GM21381 (cell line): Measurements from ENCODE around the gene L3MBTL2.

ENCODE experiments used
- ATAC-seq: cut with Tn5 transposase; IDR thresholded peaks from one replicate; pipeline ENCODE4 v1.9.1; 2021; ENCODE audit warnings: mild to moderate bottlenecking, moderate library complexity; ENCODE audit not compliant: unreplicated experiment

Gene L3MBTL2

DNA sequence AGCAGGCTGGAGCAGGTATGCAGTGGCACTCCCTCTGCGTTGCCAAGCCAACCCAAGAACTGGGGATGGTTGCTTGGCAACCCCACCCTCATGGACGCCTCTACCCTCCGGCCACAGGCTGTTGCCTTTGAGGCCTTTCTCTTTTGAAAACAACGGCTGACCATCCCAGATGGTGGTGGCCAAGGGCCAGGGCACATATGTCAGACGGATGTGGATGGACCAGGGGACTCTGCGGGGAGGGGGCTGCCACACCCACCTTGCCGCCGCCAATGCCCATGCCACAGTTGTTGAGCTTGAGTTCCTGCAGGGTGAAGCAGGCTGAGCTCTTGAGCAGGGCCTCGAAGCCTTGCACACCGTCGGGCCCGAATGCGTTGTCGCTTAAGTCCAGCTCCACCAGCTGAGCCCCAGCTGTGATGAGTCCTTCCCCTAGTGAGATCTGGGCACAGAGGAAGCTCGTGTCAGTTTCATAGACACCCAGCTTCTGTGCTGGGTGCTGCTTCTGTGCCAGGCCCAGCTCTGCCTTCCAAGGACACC is 59.4 kb downstream of the L3MBTL2 start:
- ATAC-seq, result no peak

DNA sequence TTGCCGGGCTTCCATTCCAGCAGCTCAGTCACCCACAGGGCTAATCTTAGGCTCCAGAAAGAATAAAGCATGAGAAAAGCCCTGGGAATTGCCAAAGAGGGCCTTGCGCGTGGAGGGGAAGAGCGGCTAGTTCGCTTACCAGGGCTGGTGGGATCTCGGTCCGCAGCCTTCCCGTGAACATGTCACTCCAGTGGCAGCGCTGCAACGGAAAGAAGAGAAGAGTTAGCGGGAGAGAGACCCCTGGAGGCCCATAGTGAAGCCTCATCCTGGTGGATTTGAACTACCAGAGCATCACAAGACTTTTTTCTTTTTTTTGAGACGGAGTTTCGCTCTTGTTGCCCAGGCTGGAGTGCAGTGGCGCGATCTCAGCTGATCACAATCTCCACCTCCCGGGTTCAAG is 62.8 kb downstream of the L3MBTL2 start:
- no peak for ATAC-seq

DNA sequence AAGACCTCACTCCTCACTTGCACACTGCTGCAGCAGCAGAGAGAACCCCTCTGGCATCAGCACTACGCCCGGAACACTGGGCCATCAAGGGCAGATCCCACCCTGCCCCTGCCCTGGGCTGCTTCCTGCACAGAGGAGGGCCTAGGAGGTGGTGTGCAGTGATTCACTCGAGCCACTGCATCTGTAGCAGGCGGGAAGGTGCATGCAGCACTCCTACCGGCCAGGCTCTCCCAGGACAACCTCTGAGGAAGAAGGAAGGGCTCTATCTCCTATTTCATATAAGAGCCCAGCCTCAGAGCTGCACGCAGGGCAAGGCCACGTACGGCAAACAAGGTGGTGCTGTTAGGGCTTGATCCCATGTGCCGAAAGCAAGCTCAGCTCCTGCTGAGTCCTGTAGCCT is 66.7 kb downstream of the L3MBTL2 start:
- ATAC-seq, result no peak

DNA sequence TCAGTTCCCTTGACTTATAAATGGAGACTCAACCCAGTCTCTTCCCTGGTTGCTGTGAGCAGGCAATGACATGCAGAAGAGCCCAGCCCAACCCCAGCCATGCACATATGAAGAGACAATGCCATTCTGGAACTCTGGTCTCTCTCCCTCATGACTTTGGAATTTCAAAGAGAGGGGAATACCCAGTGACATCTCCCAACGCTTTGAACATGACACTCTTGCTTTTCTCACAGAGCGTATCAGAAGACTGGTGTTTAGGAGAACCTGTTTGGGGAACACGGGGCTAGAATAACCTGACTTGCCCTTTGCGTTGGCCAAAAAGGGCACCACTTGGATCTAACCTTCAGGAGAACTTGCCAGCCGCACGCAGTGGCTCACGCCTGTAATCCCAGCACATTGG is 68.0 kb downstream of the L3MBTL2 start:
- no peak for ATAC-seq

DNA sequence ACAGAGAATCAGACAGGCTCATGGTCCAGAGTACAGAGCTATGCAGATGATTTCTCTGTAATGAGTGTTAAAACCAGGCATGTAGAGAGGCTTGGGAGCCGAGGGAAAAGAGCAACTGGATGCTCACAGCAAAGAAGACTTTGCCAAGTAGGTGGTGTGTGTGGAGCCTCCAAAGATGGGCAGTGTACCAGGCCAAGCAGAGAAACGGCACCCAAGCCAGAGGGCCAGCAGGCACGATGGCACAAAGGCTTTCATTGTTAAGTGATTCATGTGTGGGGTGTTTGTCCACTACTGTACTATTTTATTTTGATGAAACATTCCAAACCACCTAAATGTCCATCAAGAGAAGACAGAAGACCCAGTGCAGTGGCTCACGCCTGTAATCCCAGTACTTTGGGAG is 69.7 kb downstream of the L3MBTL2 start:
- no peak for ATAC-seq

DNA sequence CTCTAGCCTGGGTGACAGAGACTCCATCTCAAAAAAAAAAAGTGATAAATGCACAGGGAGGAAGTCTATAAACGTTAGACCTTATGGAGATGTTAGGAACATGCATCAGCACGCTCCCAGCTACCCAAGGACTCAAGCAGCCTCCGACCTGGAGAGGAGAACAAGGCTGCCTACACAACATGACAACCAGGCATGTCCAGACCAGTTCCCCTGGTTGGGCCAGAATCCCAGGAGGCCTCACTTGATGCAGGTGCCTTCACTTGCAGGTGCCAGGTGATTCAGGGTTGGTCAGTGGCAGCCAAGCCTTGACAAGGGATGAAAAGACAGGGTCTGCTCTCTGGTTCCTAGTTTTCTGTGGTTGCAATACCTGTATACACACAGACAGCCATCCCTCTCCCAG is 75.0 kb downstream of the L3MBTL2 start:
- no peak for ATAC-seq

DNA sequence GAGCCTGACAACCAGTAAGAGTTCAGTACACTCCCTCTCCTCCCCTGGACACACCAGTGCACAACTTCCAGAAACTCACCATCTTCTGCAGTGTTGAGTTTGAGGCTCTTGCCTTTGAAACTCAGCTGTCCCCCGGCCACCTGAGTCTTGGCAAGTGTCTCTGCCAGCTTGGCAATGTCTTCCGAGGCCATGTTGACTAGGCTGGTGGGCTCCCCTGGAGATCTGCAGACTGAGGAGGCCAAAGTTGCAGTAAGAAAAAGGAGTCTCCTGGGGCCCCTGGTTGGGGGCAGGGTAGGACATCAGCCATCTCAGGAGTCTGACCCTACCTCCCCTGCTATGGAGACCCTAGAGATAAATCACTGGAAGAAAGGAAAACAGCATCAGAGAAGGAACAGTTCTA is 75.7 kb downstream of the L3MBTL2 start:
- no peak for ATAC-seq
